ENCODE data around the gene CEBPA.

Gene CEBPA

DNA sequence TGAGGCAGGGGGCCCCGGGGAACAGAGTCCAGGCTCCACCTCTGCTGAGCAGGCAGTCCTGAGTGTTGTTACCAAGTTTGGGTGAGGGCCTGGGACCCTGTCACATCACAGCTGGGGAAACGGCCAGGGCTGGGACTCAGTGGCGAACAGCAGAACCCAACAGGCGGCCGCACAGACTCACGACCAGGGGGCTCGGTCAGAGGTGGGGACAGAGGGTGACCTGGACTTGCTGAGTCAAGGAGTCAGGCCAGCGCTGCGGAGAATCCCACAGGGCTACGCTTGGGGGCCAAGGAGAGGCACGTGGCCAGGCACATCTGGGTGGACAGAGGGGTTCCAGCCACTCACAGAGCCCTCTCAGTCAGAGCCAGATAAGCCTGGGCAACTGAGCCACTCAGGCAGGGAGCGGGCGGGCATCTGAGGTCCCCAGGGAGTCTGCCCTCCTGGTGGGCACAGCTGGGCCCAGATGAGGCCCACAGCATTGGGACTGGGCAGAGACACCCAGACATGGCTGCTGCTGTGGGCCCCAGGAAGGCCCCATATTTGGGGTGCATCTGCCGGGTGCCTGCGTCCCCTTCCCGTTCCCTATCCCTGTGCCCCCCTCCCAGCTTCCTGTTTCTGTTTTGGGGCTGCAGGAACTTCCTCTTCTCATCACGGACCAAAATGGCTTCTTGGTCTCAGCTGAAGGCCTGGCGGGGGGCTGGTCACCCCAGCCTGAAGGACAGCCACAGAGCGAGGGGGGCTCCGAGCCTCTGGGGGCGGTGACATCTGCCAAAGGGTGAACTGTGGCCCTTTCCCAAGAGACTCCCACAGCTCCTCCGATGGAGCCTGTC lies 34.0 kb downstream of the CEBPA start:
- no peak for DNase-seq

DNA sequence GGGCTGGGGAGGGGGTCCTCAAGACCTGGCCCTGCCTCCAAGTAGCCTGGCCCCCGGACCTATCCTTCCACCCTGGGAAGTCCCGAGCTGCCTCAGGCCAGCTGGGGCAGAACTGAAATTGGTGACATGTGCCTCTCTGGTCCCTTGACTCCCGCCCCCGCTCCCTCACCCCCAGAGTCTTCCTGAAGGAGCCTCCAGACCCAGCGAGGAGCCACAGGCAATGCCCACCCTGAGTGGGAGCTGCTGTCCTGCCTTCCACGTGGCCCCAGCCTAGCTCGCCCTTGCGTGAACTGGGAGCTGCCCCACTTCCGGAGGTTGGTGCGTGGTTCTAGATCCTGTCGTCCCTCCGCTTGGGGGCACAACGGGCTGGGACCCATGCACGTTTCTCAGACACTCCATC lies 34.6 kb downstream of the CEBPA start:
- DNase-seq, result no peak

GRCh38 chr19:33266974-33267484 lies 35.3 kb downstream of the CEBPA start:
- no peak for DNase-seq

DNA sequence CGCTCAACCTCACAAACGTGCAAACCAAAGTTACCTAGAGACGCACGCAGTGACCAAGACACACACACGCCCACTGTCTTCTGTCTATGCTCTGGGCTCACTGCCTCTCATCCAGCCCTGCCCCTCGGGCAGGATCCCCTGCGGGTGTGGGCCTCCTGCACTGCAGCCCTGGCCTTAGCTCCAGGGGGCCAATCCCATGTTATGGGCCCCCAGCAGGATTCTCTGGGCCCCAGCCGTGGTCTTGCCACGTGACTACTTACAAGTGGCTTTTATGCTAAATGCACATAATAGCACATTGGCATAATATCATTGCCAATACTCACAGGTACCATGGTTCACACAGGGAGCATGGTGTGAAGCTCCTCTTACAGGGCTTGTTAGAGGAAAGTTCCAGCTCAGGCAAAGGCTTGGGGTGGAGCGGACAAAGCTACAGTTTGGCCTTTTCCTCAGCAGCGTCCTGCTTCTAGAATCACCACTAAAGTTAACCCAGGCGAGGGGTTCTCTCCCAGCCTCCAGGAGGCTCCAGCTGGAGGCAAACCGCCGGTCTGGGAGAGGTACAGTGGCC lies 37.4 kb downstream of the CEBPA start:
- DNase-seq, result no peak

GRCh38 chr19:33263325-33264023 lies 38.9 kb downstream of the CEBPA start:
- no peak for DNase-seq

DNA sequence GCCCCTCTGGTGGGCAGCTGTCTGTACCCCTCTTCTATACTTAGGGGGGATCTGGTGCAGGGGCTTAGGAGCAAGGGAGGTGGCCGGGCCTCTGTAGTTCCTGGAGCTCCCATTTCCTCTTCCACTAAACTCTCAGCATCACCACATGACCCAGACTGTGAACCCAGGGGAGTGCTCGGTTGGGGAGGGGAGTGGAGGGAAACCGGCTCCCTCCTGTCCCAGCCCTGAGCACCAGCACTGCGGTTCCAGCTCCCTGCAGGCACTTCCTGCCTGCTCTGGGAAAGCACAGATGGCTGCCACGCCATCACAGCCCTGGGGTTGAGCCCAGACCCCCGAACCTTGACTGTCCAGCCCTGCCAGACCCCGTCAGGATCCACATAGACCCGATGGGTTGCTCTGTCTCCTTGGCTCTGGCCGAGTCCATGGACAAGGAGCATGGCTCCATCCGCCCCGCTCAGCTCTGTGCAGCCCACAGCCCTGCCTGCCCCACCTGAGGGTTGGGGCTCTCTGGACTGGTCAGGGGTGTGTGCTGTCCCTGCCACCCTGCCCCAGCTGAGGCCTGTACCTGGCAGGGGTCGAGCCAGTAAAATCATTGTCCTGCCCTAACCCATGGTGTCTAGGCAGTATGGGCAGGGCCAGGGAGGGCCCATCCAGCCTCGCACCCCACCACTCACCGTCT lies 40.7 kb downstream of the CEBPA start:
- DNase-seq, result no peak

DNA sequence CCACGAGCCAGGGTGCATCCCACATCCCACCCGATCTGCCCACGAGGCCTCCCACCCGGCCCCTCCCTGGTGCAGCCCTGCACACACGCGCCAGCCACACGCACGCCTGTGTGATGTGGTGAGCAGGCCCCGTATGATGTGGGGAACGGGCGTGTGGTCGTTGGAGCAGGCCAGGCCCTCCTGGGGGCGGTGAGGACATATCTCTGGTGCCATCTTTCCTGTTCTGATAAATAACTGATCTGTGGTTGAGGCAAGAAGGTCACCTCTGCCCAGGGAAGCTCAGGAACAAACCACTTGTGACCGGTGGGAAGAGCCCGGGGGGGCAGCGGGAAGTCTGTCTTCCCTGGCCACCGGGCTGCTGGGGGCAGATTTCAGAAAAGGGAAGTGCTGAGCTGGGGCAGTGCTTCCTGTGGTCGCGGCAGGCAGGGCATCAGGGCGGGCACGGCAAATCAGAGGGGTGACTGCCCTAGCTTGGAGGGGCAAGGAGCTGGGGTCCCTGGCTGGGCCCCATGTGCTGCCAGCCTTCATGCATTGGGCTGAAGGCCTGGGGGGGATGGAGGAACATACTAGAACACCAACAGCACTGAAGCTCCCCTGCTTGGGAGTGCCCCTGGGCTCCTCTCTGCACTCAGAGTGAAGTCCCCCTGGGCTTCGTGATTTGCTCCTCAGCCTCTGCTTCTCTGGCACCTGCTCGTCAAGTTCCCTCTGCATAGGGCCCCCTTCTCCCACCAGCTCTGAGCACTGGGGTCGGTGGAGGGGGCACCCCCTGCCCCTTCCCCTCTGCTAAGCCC lies 41.5 kb downstream of the CEBPA start:
- no peak for DNase-seq

- no peak for DNase-seq
These were observed 42.8 kb downstream of the CEBPA start for GRCh38 chr19:33259539-33259938.

DNA sequence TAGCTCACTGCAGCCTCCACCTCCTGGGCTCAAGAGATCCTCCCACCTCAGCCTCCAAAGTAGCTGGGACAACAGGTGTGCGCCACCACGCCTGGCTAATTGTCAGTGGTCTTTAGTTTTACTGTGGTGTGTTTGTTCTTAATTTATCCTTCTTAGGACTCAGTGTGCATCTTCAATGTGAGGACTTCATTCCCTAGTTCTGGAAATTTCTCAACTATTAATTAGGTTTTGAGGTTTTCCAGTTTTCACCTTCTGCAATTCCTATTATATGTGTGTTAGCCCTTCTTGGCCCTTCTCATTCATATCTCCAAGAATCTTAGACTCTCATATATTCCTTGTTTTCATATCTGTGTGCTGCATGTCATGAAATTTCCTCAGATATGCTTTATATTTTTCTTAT lies 44.5 kb downstream of the CEBPA start:
- DNase-seq, result no peak

GRCh38 chr19:33256261-33256660 lies 46.1 kb downstream of the CEBPA start:
- DNase-seq, result no peak

DNA sequence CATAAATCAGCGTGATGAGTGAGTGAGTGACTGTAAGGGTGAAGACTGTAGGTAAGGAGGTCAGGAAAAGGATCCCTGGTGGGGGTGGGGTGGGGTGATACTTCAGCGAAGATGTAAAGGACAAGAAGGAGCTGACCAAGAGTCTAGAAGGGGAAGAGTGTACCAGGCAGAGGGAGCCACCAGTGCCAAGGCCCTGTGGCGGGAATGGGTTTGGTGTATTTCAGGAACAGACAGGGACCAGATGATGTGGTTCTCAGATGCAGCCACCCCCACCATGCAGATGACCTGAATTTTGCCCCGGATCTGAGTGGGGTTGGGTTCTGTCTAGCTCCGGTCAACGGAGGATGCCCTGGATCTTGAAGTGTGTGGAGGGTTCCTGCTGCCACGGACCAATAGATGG lies 46.6 kb downstream of the CEBPA start:
- no peak for DNase-seq

- no peak for DNase-seq
These were observed 48.0 kb downstream of the CEBPA start for GRCh38 chr19:33254245-33254824.

DNA sequence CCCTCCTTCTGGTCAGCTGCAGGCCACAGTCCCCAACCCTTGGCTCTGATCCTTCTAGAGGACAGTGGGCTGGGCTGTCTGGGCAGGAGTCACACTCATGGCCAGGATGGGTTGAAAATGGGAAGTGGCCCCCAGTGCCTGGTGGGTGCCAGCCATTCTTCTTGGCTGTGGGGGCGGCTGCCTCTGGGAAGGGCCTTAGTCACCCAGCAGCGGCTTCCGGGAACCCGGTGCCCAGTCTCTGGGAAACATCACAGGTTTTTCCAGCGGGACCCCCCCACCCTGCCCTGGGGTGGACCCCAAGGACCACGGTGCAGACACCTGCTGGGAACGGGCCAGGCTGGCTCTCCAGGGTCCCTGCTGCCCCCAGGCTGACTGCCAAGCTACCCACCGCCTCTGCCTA lies 49.4 kb downstream of the CEBPA start:
- no peak for DNase-seq

DNA sequence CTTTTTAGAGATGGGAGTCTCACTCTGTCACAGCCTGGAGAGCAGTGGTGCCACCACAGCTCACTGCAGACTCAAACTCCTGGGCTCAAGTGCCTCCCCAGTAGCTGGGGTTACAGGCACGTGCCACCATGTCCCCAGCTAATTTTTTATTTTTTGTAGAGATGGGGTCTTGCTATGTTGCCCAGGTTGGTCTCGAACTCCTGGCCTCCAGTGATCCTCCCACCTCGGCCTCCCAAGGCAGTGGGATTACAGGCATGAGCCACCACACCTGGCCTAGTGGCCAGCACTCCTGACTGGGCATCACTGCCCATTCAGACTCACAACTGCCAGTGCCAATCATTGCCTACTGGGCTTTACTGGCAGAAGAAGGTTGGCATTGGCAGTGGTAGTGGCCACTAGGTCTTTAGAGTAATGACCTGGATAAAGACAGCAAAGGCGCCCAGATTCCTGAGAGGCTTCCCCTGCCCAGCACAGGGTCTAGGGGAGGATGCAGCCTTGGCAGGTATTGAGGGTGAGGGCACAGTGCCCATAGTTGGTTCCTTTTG lies 49.8 kb downstream of the CEBPA start:
- no peak for DNase-seq

DNA sequence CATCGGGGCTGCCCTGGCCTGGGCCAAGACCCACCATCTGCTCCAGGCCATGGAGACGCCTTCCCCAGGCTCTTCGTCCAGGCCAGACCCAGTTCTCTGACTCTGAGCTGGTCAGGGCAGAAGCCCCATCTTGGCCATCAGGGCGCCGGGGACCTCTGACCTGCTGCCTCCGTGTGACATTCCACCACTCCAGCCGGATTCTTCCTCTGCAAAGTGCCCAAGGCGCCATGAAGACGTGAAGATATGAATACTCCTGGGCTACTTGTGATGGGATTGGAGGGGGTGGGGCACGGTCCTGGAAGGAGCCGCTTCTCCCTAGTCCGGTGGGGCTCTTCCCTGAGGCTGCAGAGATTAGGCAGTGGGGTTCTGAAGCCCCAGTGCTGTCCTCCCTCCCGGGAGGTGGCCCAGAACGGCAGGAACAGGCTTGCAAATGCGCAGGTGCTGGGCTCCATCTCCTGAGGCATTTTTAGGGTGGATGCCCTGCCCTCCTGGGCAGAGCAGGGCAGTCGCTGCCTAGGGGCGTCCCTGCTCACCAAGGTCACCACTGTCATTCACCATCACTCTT lies 50.7 kb downstream of the CEBPA start:
- no peak for DNase-seq

DNA sequence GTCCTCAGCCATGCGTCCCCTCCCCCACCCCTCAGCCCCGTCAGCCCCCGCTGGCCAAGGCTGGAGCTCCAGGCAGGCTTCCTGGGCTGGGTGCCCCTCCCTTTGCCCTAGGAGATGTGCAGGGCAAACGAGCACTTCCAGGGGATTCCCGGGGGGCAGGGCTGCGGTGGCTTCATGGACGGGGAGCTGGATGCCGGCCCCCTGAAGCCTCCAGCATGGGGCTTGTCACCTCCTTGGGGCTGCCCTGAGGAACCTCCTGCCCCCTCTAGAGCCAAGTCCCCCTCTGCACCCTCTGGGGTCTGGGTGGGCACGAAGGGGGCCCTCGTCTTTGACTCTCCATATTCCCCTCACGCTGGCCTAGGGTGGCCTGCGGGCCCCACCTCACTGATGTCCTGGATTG lies 51.3 kb downstream of the CEBPA start:
- no peak for DNase-seq

DNA sequence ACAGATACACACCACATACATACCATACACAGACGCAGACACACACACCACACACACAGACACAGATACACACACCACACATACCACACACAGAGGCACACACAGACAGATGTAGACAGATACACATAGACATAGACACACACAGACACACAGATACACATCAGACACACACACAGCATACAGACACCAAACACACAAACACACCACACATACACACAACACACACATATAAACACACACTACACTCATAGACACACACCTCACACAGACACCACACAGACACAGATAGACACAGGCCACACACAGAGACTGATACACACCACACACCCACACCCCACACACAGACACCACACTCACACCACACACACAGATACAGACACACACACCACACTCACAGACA lies 51.8 kb downstream of the CEBPA start:
- no peak for DNase-seq

Measured in NCI-H345 (cell line).